ENCODE measurements around the gene NCMAP.

The NCMAP gene

GRCh38 chr1:24606621-24607020, 50.7 kb downstream of the NCMAP start:
- Mint-ChIP-seq H3K4me3 (no peak overlapping the region), H3K27me3 (no peaks in the 10 kb centered on the region), H3K9me3 (ENCODE audit: low read depth) (no peaks in the 10 kb centered on the region), H3K27ac (no peak overlapping the region), H3K4me1 (ENCODE audit: low read depth) (no peaks in the 10 kb centered on the region), H3K36me3 (no peaks in the 10 kb centered on the region)

GRCh38 chr1:24609949-24610517, 54.1 kb downstream of the NCMAP start:
- H3K4me3 Mint-ChIP-seq = no peak overlapping the region
- H3K27me3 Mint-ChIP-seq = peaks cover 4% of the 10 kb centered on the region
- H3K4me1 Mint-ChIP-seq (ENCODE audit: low read depth) = no peaks in the 10 kb centered on the region
- H3K9me3 Mint-ChIP-seq (ENCODE audit: low read depth) = no peaks in the 10 kb centered on the region
- H3K27ac Mint-ChIP-seq = no peak overlapping the region
- no peaks in the 10 kb centered on the region for H3K36me3 Mint-ChIP-seq

- H3K4me3 Mint-ChIP-seq = no peak overlapping the region
- H3K27ac Mint-ChIP-seq = no peak overlapping the region
- H3K9me3 Mint-ChIP-seq (ENCODE audit: low read depth) = no peaks in the 10 kb centered on the region
- no peaks in the 10 kb centered on the region for H3K4me1 Mint-ChIP-seq (ENCODE audit: low read depth)
- H3K27me3 Mint-ChIP-seq = peaks cover 13% of the 10 kb centered on the region
- H3K36me3 Mint-ChIP-seq = no peaks in the 10 kb centered on the region
Observed at GRCh38 chr1:24619376-24619775, 63.5 kb downstream of the NCMAP start.

- H3K27ac Mint-ChIP-seq = no peak overlapping the region
- H3K27me3 Mint-ChIP-seq = peaks cover 16% of the 10 kb centered on the region
- no peaks in the 10 kb centered on the region for H3K4me1 Mint-ChIP-seq (ENCODE audit: low read depth)
- H3K4me3 Mint-ChIP-seq = no peak overlapping the region
- no peaks in the 10 kb centered on the region for H3K36me3 Mint-ChIP-seq
- no peaks in the 10 kb centered on the region for H3K9me3 Mint-ChIP-seq (ENCODE audit: low read depth)
Observed at GRCh38 chr1:24620678-24621077, 64.8 kb downstream of the NCMAP start.

- no peak overlapping the region for H3K4me3 Mint-ChIP-seq
- no peaks in the 10 kb centered on the region for H3K4me1 Mint-ChIP-seq (ENCODE audit: low read depth)
- no peaks in the 10 kb centered on the region for H3K9me3 Mint-ChIP-seq (ENCODE audit: low read depth)
- H3K27me3 Mint-ChIP-seq = peaks cover 16% of the 10 kb centered on the region
- H3K36me3 Mint-ChIP-seq = no peaks in the 10 kb centered on the region
- H3K27ac Mint-ChIP-seq = no peak overlapping the region
Observed at GRCh38 chr1:24621121-24621520, 65.2 kb downstream of the NCMAP start.

GRCh38 chr1:24622218-24622617, 66.3 kb downstream of the NCMAP start:
- no peak overlapping the region for H3K4me3 Mint-ChIP-seq
- no peaks in the 10 kb centered on the region for H3K4me1 Mint-ChIP-seq (ENCODE audit: low read depth)
- H3K36me3 Mint-ChIP-seq = no peaks in the 10 kb centered on the region
- H3K27me3 Mint-ChIP-seq = peaks cover 16% of the 10 kb centered on the region
- H3K9me3 Mint-ChIP-seq (ENCODE audit: low read depth) = no peaks in the 10 kb centered on the region
- H3K27ac Mint-ChIP-seq = no peak overlapping the region

GRCh38 chr1:24632832-24633175, 76.9 kb downstream of the NCMAP start:
- Mint-ChIP-seq H3K27ac (no peak overlapping the region), H3K4me3 (no peak overlapping the region), H3K9me3 (ENCODE audit: low read depth) (no peaks in the 10 kb centered on the region), H3K36me3 (no peaks in the 10 kb centered on the region), H3K27me3 (peaks cover 2% of the 10 kb centered on the region), H3K4me1 (ENCODE audit: low read depth) (peaks cover 2% of the 10 kb centered on the region)

- no peak overlapping the region for H3K4me3 Mint-ChIP-seq
- no peaks in the 10 kb centered on the region for H3K36me3 Mint-ChIP-seq
- no peaks in the 10 kb centered on the region for H3K27me3 Mint-ChIP-seq
- peaks cover 7% of the 10 kb centered on the region for H3K4me1 Mint-ChIP-seq (ENCODE audit: low read depth)
- no peak overlapping the region for H3K27ac Mint-ChIP-seq
- no peaks in the 10 kb centered on the region for H3K9me3 Mint-ChIP-seq (ENCODE audit: low read depth)
Observed at GRCh38 chr1:24635195-24635843, 79.4 kb downstream of the NCMAP start.

GRCh38 chr1:24636661-24637357, 80.9 kb downstream of the NCMAP start:
- Mint-ChIP-seq H3K27ac (no peak overlapping the region), H3K27me3 (no peaks in the 10 kb centered on the region)

GRCh38 chr1:24639094-24639493, 83.2 kb downstream of the NCMAP start:
- Mint-ChIP-seq H3K27me3 (no peaks in the 10 kb centered on the region), H3K4me3 (no peak overlapping the region), H3K9me3 (ENCODE audit: low read depth) (no peaks in the 10 kb centered on the region), H3K4me1 (ENCODE audit: low read depth) (peaks cover 18% of the 10 kb centered on the region), H3K36me3 (no peaks in the 10 kb centered on the region), H3K27ac (peak overlapping the region; percentile 22)

More at GRCh38 chr1:24636661-24637357, 80.9 kb downstream of the NCMAP start:
- Mint-ChIP-seq H3K36me3 (no peaks in the 10 kb centered on the region), H3K4me3 (no peak overlapping the region), H3K4me1 (ENCODE audit: low read depth) (peaks cover 15% of the 10 kb centered on the region), H3K9me3 (ENCODE audit: low read depth) (no peaks in the 10 kb centered on the region)

- H3K4me3 Mint-ChIP-seq = no peak overlapping the region
- no peaks in the 10 kb centered on the region for H3K36me3 Mint-ChIP-seq
- peak overlapping the region; percentile 22 for H3K27ac Mint-ChIP-seq
- peaks cover 26% of the 10 kb centered on the region for H3K4me1 Mint-ChIP-seq (ENCODE audit: low read depth)
- no peaks in the 10 kb centered on the region for H3K27me3 Mint-ChIP-seq
- H3K9me3 Mint-ChIP-seq (ENCODE audit: low read depth) = no peaks in the 10 kb centered on the region
Observed at GRCh38 chr1:24639881-24640280, 84.0 kb downstream of the NCMAP start.

GRCh38 chr1:24640288-24640687, 84.4 kb downstream of the NCMAP start:
- H3K4me1 Mint-ChIP-seq (ENCODE audit: low read depth) = peaks cover 28% of the 10 kb centered on the region
- H3K27ac Mint-ChIP-seq = no peak overlapping the region
- H3K36me3 Mint-ChIP-seq = no peaks in the 10 kb centered on the region
- no peaks in the 10 kb centered on the region for H3K27me3 Mint-ChIP-seq
- no peak overlapping the region for H3K4me3 Mint-ChIP-seq
- H3K9me3 Mint-ChIP-seq (ENCODE audit: low read depth) = no peaks in the 10 kb centered on the region

- Mint-ChIP-seq H3K9me3 (ENCODE audit: low read depth) (no peaks in the 10 kb centered on the region), H3K27ac (peak overlapping the region; percentile 100)
Observed at GRCh38 chr1:24641646-24642151, 85.8 kb downstream of the NCMAP start.

GRCh38 chr1:24642481-24643362, 86.8 kb downstream of the NCMAP start, which contains the start of gene SRRM1:
Gene SRRM1 (plus strand): TSS chr1:24643302. CDS start chr1:24643327, 25 bp downstream.
- Mint-ChIP-seq H3K4me3 (peak within 1 kb of the TSS; percentile 97), H3K27me3 (no peaks in the 10 kb centered on the region), H3K9me3 (ENCODE audit: low read depth) (no peaks in the 10 kb centered on the region), H3K4me1 (ENCODE audit: low read depth) (peaks cover 48% of the 10 kb centered on the region), H3K27ac (peak within 1 kb of the TSS; percentile 100), H3K36me3 (peaks cover 3% of the 10 kb centered on the region)

More at GRCh38 chr1:24641646-24642151, 85.8 kb downstream of the NCMAP start:
- H3K27me3 Mint-ChIP-seq = no peaks in the 10 kb centered on the region
- peak overlapping the region; percentile 97 for H3K4me3 Mint-ChIP-seq
- H3K4me1 Mint-ChIP-seq (ENCODE audit: low read depth) = peaks cover 39% of the 10 kb centered on the region
- H3K36me3 Mint-ChIP-seq = peaks cover 3% of the 10 kb centered on the region
